GM20000 (cell line): ENCODE results near the gene PAEP.
"Not testable (repeated sequence)": the region's sequence is repeated elsewhere in the genome, so short reads cannot be mapped to it uniquely, and the experiment has no call there.

Experiments used
- DNase-seq: peaks from one replicate; pipeline ENCODE4 v3.0.0; 2012; ENCODE audit warnings: low spot score
- TF ChIP-seq, protein P1 (sequence below): IDR thresholded peaks from 2 replicates; pipeline ENCODE4 v1.5.1; 2012; ENCODE audit warnings: mild to moderate bottlenecking, control low read depth; ENCODE audit errors: extremely low read depth, missing control alignments

The PAEP gene

DNA sequence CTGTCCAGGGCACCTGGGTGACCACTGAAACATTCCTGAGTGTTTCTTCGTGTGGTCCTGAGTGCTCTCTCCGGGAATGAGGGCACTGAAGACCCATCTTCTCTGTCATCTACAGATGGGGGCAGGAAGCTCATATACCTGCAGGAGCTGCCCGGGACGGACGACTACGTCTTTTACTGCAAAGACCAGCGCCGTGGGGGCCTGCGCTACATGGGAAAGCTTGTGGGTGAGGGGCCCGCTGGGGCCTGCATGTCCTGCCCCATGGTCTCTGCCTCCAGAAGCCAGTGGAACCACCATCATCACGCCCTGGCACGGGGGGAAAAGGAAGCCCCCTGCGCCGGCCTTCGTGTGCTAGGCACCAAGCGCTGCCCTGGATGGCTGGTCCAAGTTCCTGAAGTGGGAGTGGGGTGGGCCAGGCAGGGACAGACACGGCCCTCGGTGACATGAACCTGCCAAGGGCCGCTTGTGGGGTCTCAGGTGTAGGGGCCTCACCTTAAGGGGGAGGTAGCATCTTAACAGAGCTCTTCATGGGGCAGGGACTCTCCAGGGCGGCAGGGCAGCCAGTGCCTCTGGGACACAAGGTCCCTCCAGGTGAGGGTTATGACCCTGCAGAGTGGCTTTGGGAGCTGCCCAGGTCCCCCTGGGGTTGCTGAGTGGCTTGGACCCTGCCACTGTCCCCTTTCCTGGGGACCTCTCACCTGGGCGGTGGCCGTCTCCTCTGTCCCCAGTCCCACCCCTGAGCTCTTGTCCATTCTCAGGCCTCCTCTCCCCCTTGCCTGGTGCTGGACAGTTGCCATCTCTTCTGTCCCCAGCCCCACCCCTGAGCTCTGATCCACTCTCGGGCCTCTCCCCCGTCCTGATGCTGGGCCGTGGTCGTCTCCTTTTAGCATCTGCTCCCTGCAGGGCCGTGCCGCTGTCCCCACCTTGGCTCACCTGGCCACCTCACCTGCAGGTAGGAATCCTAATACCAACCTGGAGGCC lies 13.5 kb upstream of the PAEP start:
- TF ChIP-seq, protein P1, sequence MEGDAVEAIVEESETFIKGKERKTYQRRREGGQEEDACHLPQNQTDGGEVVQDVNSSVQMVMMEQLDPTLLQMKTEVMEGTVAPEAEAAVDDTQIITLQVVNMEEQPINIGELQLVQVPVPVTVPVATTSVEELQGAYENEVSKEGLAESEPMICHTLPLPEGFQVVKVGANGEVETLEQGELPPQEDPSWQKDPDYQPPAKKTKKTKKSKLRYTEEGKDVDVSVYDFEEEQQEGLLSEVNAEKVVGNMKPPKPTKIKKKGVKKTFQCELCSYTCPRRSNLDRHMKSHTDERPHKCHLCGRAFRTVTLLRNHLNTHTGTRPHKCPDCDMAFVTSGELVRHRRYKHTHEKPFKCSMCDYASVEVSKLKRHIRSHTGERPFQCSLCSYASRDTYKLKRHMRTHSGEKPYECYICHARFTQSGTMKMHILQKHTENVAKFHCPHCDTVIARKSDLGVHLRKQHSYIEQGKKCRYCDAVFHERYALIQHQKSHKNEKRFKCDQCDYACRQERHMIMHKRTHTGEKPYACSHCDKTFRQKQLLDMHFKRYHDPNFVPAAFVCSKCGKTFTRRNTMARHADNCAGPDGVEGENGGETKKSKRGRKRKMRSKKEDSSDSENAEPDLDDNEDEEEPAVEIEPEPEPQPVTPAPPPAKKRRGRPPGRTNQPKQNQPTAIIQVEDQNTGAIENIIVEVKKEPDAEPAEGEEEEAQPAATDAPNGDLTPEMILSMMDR, result no peak
- no peak for DNase-seq

DNA sequence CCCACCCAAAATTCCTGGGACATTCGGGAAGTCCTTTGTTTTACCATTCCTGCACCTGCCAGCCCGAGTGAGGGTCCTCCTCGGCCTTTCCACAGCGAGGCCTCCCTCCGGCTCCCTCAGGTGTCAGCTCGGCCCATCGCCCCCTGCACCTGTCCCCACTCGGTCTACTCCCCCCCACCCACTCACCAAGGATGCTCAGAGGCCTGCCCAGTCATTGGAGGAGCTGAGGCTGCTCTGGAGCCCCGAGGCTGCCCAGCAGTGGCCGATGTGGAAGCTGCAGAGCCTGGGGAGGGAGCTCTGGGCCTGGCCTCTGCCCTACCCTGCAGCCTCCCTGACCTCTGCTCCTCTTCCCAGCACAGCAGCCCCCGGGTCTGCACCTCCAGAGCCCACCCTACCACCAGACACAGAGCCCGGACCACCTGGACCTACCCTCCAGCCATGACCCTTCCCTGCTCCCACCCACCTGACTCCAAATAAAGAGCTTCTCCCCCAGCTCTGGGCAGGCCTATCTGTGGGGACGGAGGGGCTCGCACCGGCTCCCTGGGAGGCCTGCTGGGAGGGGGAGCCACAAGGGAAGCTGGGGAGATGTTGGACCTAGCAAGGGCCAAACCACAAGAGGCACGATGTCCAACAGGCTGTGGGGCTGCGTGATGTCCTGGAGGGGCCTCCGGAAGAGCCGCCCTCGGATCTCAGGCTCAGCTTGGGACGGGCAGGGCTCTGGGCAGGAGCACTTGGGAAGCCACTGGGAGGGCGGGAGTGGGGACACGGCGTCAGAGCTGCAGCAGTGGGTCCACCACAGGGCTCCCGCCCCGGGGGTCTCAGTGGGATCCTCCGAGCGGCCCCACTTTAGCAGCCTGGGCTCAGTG lies 11.8 kb upstream of the PAEP start:
- not testable (repeated sequence) for DNase-seq

DNA sequence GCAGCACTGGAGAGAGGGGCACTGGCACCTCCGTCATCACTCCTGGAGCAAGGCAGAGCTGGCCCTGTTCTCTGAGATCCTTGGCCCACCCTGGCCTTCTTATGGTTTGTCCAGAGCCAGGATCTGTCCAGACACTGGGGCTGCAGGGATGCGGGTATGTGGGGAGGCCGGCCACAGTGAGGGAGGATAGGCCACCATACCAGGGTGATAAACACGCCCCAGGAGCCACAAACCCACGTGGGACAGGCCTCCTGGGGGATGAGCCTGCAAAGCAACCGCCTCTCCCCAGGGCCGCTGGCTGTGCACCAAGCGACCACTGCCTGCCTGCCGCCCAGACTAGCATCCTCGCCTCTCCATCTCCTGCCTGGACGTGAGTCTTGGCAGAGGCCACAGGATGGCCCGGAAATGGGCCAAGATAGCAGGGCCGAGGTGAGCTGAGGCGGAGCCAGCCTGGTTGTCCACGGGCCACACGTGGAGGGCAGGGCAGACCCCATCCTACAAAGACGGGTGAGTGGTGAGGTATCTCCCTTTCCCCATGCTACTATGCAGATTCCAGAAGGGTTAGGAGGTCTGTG lies 11.1 kb upstream of the PAEP start:
- no peak for DNase-seq
- TF ChIP-seq, protein P1, result no peak

DNA sequence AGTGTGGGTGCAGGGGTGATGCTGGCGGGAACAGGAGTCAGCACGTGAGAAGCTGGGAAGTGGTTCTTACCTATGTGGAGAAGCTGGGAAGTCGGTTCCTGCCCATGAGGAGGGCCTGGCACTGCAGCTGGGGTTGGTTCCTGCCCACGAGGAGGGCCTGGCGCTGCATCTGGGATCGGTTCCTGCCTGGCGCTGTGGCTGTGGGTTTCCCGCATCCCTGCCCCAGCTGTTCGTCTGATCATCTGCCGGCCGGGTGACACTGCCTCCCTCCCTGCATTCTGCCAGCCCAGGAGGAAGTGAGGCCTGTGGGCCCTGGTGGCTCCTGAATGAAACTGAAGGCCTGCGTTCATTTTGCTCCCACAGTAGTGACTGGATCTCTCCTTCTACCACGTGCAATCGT lies 10.5 kb upstream of the PAEP start:
- TF ChIP-seq, protein P1, result no peak
- DNase-seq, result no peak

DNA sequence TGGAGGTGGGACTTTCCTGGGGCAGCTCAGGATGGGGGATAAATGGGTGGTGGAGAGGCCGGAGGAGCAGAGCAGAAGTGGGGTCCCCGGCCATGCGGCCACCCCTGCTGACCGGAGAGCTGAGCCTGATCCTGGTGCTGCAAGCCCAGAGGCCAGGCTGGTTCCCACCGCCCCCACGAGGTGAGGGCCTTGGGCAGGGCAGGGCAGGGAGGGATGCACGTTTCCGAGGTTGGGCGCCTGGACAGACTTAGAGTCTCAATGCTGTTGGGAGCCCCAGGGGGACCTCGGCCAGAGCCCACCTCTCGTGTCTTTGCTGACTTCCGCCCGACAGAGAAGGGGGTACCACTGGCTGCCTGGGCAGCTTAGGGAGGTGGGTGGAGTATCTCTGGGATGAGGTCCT lies 10.1 kb upstream of the PAEP start:
- TF ChIP-seq, protein P1, result no peak
- DNase-seq, result no peak

DNA sequence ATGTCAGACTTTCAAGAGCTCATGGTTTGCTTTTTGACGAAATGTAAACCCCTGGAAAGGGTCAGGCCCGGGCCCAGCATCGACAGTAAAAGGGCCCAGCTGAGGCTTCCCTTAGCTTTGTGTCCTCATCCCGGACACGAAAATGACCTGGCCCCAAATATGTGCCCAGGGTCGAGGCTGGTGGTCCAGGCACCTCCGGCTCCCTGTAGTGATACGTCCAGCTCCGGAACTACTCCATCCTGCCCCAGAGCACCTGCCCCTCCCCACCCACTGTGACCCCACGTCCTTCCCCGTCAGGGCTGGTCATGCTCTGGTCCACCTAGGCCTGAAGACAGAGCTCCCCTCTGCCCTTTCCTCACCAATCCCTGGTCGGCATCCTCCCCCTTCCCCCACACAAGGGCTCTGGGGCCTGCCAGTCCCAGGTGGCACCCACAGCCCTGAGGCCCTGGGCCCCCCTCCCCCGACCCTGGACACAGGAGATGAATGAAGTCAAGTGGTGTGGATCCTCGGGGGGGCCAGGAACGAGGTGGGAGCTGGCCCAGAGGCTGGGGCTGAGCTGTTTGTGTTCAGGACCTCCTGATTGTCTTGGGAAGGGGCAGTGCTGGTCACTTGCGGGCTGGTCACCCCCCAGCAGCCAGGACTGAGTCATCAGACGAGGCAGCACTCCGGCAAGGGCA lies 9.4 kb upstream of the PAEP start:
- DNase-seq, result no peak
- TF ChIP-seq, protein P1, result no peak

DNA sequence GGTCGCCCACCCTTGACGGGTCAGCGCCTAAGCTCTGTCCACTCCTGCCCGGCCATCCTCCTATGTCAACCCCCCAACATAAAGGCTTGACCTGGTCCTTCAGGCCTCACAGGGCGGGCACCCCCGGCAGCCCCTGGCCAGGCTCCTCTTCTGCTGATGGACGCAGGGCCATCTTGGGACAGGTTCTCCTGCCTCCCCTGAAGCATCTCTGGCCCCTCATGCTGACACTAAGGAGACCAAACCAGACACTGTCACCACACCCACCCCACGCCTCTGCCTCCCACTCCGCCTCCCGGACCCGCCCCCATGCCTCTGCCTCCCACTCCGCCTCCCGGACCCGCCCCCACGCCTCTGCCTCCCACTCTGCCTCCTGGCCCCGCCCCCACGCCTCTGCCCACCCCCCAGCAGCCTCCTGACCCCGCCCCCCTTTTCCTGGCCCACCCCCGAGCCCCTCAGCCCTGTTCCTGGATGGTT lies 8.8 kb upstream of the PAEP start:
- DNase-seq, result no peak
- TF ChIP-seq, protein P1, result no peak
